Adrenal gland (tissue), 12 donors: ENCODE results near the gene OPA1. TPM values are rescaled to one million over a fixed set of nuclear protein-coding genes. Genes with fewer than 3 reads are reported as not detected.

Source experiments
- DNase-seq, 7 donors: peaks; one replicate each; pipeline ENCODE4 v3.0.0-alpha.2; 2019 to 2020
- H3K27ac ChIP-seq, 5 donors: fragments of 200-600 bp; sonication (generic) in 4 of 5; 1 replicate in 3 of 5; 2 replicates in 2 of 5; pipeline versions ENCODE4 v1.5.1 to v1.8.0; 2016 to 2020; ENCODE audit warnings: mild to moderate bottlenecking in 1 of 5
- H3K27me3 ChIP-seq: fragments of 200-600 bp; 2 replicates; pipeline ENCODE4 v1.8.0; 2021
- H3K36me3 ChIP-seq, 2 donors: fragments of 200-600 bp; replicated peaks in 1 of 2; 1 replicate in 1 of 2; 2 replicates in 1 of 2; pipeline versions ENCODE4 v1.5.1 to v1.8.0; 2018 to 2022
- H3K4me1 ChIP-seq, 2 donors: fragments of 200-600 bp; replicated peaks in 1 of 2; 1 replicate in 1 of 2; 2 replicates in 1 of 2; pipeline versions ENCODE4 v1.5.1 to v1.8.0; 2018 to 2021
- H3K4me3 ChIP-seq, 4 donors: fragments of 200-600 bp; sonication (generic) in 3 of 4; one replicate each; pipeline ENCODE4 v1.5.1; 2016 to 2018
- H3K9me3 ChIP-seq, 3 donors: fragments of 200-600 bp; sonication (generic) in 1 of 3; replicated peaks in 1 of 3; 1 replicate in 2 of 3; 2 replicates in 1 of 3; pipeline versions ENCODE4 v1.5.1 to v1.8.0; 2016 to 2021
- CTCF ChIP-seq, 6 experiments: fragments of 450-650 bp in 4 of 6; fragments of 200-600 bp in 2 of 6; sonication (generic) in 1 of 6; IDR thresholded peaks; 1 replicate in 5 of 6; 2 replicates in 1 of 6; pipeline versions ENCODE4 v1.5.1 to v1.8.0; 2016 to 2021; ENCODE audit warnings: antibody characterized with exemption in 6 of 6, mild to moderate bottlenecking in 2 of 6, moderate library complexity in 1 of 6
- POLR2A ChIP-seq, 2 donors: fragments of 450-650 bp; IDR thresholded peaks; one replicate each; pipeline ENCODE4 v1.6.1; 2017; ENCODE audit warnings: antibody characterized with exemption in 2 of 2, mild to moderate bottlenecking in 2 of 2, moderate library complexity in 1 of 2
- WGBS, 4 donors: extraction: QIAGEN DNeasy Blood & Tissue Kit in 2 of 4; methylation state at CpG; one replicate each; pipeline versions ENCODE4 v1.1.5 to v1.1.7; 2013 to 2017; 5-methylcytosine and 5-hydroxymethylcytosine counted together
- intact Hi-C, 2 donors: fragments of 100-400 bp; cut with DNase I; formaldehyde crosslinking; loops; one replicate each; pipeline versions ENCODE4 v1.14.1 to v1.15.0; 2022 to 2023
- polyA plus RNA-seq, 3 donors: library from polyadenylated mRNA; stranded (reverse); fragments of 200-250 nt in 2 of 3; fragments of 350-450 nt in 1 of 3; fragmentation: Illumina TruSeq in 1 of 3; extraction: RNeasy Lipid Tissue Mini Kit (QIAGEN cat#74804) in 1 of 3; gene quantifications; one replicate each; pipeline ENCODE4 v1.2.3, GENCODE V29; 2013 to 2014
- total RNA-seq, 9 donors: library from RNA; depleted of rRNA in 4 of 9; stranded (reverse); fragments of >200 nt in 4 of 9; fragments of 120-200 nt in 1 of 9; fragmentation: NEBNext Ultra II Directional in 1 of 9; extraction: Animal tissue kit (Norgen Biotek cat#: 25700) in 1 of 9; gene quantifications; one replicate each; pipeline versions ENCODE4 v1.1.0 to v1.2.4, GENCODE V29; 2013 to 2023
- donor health status: healthy with polysubstance abuse.
- donor health status: Bipolar disorder and iron deficiency.
- donor health status: DM: yes; HTN: yes; CAD: no.
- donor health status: DM: no; HTN: no; CAD: no.
- donor health status: DM: no; HTN: no; CAD: no.
- donor health status: DM: yes; HTN: yes; CAD: no.

Gene OPA1
- total and polyA plus RNA-seq, 12 donors: 13.0 to 194 (median 54.6) TPM

GRCh38 chr3:193737191-193737751, 144.3 kb downstream of the OPA1 start:
- no peak for DNase-seq
- no peaks in the 10 kb centered on the region for H3K36me3 ChIP-seq
- intact Hi-C loops: no loop called here
- no peak overlapping the region for H3K4me3 ChIP-seq
- no peaks in the 10 kb centered on the region for H3K9me3 ChIP-seq
- H3K27ac ChIP-seq: no peak overlapping the region
- H3K4me1 ChIP-seq: peaks cover 0 to 4% of the 10 kb centered on the region in 2 donors
- no peak for TF ChIP-seq POLR2A (IDR thresholded peaks at IDR 0.05)
- TF ChIP-seq CTCF (IDR thresholded peaks at IDR 0.05): no peak
- H3K27me3 ChIP-seq: no peaks in the 10 kb centered on the region
- 87 to 96% (median 92%) methylated on average over 16 to 17 of the region's 17 CpGs for WGBS, 4 donors

- DNase-seq: no peak
- no peak overlapping the region for H3K27ac ChIP-seq
- H3K36me3 ChIP-seq: no peaks in the 10 kb centered on the region
- peaks cover 0 to under 1% (median 0%) of the 10 kb centered on the region in 3 donors for H3K9me3 ChIP-seq
- 83 to 90% (median 88%) methylated on average over 4 of the region's 4 CpGs for WGBS, 4 donors
- TF ChIP-seq CTCF (IDR thresholded peaks at IDR 0.05) (no peak), POLR2A (IDR thresholded peaks at IDR 0.05) (no peak)
- no peaks in the 10 kb centered on the region for H3K4me1 ChIP-seq
- intact Hi-C loops: no loop called here
- H3K27me3 ChIP-seq: no peaks in the 10 kb centered on the region
- H3K4me3 ChIP-seq: no peak overlapping the region
Measured at GRCh38 chr3:193742628-193743027, 149.6 kb downstream of the OPA1 start.

- TF ChIP-seq POLR2A (IDR thresholded peaks at IDR 0.05) (no peak), CTCF (IDR thresholded peaks at IDR 0.05) (no peak)
- no peak for DNase-seq
- WGBS, 4 donors: 65 to 77% (median 73%) methylated on average over 8 of the region's 8 CpGs
- Histone ChIP-seq H3K27ac (no peak overlapping the region), H3K4me3 (no peak overlapping the region), H3K27me3 (no peaks in the 10 kb centered on the region), H3K36me3 (no peaks in the 10 kb centered on the region), H3K4me1 (no peaks in the 10 kb centered on the region), H3K9me3 (peaks cover 0 to 6% (median 0%) of the 10 kb centered on the region in 3 donors)
- intact Hi-C loops: no loop called here
Measured at GRCh38 chr3:193743702-193744047, 150.7 kb downstream of the OPA1 start.

GRCh38 chr3:193744048-193744821, 151.2 kb downstream of the OPA1 start:
- Histone ChIP-seq H3K27me3 (no peaks in the 10 kb centered on the region), H3K27ac (peak overlapping the region in 1 of 5 donors; percentile 13), H3K4me1 (no peaks in the 10 kb centered on the region), H3K9me3 (peaks cover 0 to 6% (median 0%) of the 10 kb centered on the region in 3 donors), H3K4me3 (no peak overlapping the region), H3K36me3 (no peaks in the 10 kb centered on the region)
- TF ChIP-seq POLR2A (IDR thresholded peaks at IDR 0.05) (no peak), CTCF (IDR thresholded peaks at IDR 0.05) (no peak)
- WGBS, 4 donors: 82 to 88% (median 87%) methylated on average over 13 of the region's 13 CpGs
- intact Hi-C loops: no loop called here
- DNase-seq: no peak
